Measurements from ENCODE around the gene LGALS4. TPM values are rescaled to one million over a fixed set of nuclear protein-coding genes. Genes with fewer than 3 reads are reported as not detected.
A peak's percentile ranks its signal among the peaks of the same experiment; 100 is the strongest.
"Not testable (repeated sequence)": the region's sequence is repeated elsewhere in the genome, so short reads cannot be mapped to it uniquely, and the experiment has no call there.

LGALS4 gene
- total RNA-seq, 1 experiment from 2014 or later = 0.54 TPM

DNA sequence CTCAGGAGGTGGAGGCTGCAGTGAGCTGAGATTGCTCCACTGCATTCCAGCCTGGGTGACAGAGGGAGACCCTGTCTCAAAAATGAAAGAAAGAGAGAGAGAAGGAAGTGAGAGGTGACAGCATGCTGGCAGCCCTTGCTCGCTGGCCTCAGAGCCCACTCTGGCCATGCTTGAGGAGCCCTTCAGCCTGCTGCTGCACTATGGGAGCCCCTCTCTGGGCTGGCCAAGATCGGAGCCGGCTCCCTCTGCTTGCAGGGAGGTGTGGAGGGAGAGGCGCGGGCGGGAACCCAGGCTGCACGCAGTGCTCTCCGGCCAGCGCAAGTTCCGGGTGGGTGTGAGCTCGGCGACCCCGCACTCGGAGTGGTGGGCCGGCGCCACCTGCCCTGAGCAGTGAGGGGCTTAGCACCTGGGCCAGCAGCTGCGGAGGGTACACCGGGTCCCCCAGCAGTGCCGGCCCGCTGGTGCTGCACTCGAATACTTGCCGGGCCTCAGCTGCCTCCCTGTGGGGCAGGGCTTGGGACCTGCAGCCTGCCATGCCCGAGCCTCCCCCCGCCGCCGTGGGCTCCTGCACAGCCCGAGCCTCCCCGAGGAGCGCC is 8.6 kb upstream of the LGALS4 start:
- DNase-seq (ENCODE audit: low spot score) = not testable (repeated sequence)

DNA sequence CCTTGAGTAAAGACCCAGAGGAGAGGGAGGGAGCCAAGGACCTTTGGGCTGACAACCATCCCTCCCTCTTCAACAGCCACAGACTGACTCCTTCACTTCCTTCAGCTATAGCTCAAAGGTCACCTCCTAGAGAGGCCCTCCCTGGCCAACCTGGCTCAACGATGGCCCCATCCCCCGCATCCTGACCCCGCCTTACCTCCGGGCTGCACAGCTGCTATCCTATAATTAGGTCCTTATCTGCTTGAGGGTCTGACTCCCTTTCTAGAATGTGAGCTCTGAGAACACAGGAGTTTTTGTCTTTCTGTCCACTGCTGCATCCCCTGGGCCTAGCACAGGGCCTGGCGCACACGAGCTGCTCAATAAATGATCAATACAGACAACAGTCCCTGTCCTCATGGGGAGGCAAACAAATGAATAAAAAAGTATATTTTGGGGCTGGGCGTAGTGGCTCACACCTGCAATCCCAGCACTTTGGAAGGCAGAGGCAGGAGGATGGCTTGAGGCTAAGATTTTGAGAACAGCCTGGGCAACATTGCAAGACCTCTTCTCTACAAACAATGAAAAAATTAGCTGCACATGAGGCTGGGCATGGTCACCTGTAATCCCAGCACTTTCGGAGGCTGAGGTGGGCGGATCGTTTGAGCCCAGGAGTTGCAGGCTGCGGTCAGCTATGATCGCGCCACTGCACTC is 6.6 kb upstream of the LGALS4 start:
- no peak for DNase-seq (ENCODE audit: low spot score)

DNA sequence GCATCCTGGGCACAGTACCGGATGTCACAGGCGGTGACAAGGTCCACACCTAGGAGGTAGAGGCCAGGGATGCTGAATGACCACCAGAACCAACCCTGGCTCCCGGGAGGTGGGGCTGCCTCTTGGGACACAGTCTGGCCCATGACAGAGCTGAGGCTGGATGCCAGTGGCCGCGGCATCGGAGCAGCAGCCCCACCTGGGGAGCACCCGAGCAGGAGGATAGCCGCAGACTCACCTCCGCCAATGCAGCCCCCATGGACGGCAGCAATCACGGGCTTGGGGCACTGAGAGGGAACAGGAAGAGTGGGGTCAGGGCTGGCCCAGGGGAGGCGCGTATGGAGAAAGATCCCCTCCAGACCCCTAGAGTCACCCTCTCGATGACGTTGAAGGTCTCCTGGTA is 4.3 kb upstream of the LGALS4 start:
- DNase-seq (ENCODE audit: low spot score) = no peak

- no peak for DNase-seq (ENCODE audit: low spot score)
Measured at GRCh38 chr19:38816131-38816750, 3.5 kb upstream of the LGALS4 start.

DNA sequence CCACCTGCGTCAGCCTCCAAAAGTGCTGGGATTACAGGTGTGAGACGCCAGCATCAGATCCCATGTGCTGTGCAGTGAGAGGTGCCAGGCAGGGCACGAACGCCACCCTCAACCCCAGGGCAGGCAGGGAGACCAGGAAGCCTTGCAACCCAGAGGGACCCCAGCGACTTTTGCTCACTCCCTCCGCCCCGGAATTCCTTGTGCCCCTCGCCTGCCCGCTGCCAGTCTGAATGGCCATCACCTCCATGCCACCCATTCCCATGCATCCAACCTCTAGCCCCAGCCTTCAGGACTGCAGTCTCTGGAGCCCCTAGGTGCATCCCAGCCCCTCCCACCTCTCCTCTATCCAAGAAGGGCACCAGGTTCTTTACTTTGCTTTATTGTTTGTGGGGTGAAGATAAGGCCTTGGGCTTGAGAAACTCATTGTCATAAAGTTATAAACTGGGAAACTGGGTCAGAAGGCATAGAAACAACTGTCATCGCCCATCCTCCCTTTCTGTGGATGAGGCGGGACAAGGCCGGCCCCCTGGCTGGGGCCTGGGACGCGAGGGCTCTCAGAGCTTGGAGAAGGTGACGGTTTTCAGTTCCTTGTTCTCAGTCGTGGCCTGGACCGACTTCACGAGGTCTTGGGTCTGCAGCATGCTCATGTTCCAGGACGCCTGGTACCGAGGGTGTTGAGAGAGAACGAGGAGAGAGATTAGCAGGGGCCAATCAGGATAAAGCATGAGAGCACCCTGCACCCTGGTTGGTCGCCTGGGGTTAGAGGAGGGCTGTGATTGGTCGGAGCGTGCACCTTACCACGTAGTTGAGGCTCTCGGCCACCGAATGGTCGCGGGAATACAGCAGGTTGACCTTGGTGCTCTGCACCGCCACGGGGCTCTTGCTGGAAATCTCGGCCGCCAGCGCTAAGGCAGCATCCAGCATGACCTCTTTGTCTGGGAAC is 2.6 kb upstream of the LGALS4 start:
- no peak for DNase-seq (ENCODE audit: low spot score)

GRCh38 chr19:38813932-38814331 is 1.2 kb upstream of the LGALS4 start:
- not testable (repeated sequence) for DNase-seq (ENCODE audit: low spot score)

- DNase-seq (ENCODE audit: low spot score) = no peak
Measured at GRCh38 chr19:38813323-38813722, 578 bp upstream of the LGALS4 start.

GRCh38 chr19:38812009-38812840 is 520 bp downstream of the LGALS4 start:
- DNase-seq (ENCODE audit: low spot score) = no peak

DNA sequence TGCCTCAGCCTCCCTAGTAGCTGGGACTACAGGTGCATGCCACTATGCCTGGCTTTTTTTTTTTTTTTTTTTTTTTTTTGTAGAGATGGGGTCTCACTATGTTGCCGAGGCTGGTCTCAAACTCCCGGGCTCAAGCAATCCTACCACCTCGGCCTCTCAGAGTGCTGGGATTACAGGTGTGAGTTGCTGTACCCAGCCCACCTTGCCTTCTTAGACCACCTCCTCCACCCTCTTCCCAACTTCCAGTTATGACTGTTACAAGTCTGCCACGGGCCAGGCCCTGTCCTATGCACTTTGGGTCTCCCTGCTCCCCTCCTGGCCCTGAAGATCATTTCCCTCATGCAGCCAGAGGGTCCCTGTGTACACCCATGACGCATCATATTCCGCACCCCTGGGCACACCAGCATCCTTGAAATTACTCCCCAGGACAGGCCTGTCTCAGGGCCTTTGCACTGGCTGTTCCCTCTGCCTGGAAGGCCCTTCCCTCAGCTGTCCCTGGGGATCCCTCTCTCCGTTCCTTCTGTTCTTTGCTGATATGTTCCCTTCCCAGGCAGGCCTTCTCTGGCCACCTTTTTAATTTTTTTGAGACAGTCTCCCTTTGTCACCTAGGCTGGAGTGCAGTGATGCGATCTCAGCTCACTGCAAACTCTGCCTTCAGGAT is 3.0 kb downstream of the LGALS4 start:
- no peak for DNase-seq (ENCODE audit: low spot score)

DNA sequence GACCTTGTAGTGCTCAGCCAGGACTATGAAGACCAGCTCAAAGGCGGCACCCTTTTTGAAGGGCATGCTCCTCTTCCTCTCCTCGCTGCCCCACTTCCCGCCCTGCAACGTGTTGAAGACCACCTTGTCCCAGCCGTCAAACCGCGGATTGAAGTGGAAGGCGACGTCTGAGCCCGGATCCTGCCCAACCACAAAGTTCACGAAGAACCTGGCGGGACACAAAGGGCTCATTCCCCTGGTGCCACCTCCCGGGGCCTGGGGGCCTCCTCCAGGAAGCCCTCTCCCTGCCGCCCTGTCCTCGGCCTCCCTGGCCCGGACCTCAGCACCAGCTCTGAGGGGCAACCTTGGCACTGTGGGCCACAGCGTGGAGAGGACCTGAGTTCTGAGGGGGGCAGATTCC is 4.0 kb downstream of the LGALS4 start:
- DNase-seq (ENCODE audit: low spot score) = no peak

GRCh38 chr19:38807374-38808098 is 5.2 kb downstream of the LGALS4 start:
- not testable (repeated sequence) for DNase-seq (ENCODE audit: low spot score)

DNA sequence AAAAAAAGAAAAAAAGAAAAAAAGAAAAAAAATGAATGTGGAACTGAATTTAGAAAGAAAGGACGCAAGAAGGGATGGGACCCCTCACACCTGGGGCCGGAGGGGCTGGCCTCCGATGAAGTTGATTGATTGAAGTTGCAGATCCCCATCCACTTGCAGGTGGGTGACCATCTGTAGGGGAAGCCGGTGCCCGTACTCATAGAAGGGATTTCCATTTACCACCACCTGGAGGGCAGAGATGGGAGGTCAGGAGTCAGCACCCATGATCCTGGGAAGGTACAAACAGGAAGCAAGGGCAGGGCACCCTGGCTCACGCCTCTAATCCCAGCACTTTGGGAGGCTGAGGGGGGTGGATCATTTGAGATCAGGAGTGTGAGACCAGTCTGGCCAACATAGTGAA is 6.4 kb downstream of the LGALS4 start:
- DNase-seq (ENCODE audit: low spot score) = no peak

GRCh38 chr19:38805180-38805579 is 7.6 kb downstream of the LGALS4 start:
- no peak for DNase-seq (ENCODE audit: low spot score)

- no peak for DNase-seq (ENCODE audit: low spot score)
Measured at GRCh38 chr19:38803543-38803942, 9.2 kb downstream of the LGALS4 start.

DNA sequence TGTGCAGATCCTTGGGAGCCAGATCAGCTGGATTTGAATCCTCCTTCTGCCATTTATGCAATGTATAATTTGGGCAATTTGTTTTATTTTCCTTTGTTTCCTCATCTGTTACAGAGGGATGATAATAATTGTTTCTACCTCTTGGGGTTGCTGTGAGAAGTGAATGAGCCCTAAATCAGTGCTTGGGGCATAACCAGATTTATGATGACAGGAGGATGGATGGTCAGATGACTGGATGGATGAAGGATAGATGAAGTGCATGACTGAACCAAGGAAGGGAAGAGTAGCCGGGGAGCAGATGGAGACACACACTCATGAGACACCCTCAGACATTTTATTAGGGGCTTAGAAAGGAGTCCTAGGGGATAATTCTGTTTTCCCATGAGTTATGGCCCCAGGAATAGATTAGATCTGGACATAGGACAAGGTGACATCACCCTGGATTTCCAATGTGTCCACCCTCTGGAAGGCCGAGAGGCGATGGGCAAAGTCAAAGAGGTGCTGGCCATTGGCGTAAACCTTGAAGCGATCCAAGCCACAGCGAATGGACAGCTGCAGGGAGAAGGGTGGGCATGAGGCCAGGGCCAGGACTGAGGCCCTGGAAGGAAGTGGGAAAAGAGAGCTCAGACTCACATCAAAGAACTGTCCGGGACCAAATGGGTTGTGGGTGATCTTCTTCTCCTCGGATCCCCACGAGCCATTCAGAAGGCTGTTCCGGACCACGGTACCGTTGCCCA is 11.2 kb downstream of the LGALS4 start:
- no peak for DNase-seq (ENCODE audit: low spot score)

DNA sequence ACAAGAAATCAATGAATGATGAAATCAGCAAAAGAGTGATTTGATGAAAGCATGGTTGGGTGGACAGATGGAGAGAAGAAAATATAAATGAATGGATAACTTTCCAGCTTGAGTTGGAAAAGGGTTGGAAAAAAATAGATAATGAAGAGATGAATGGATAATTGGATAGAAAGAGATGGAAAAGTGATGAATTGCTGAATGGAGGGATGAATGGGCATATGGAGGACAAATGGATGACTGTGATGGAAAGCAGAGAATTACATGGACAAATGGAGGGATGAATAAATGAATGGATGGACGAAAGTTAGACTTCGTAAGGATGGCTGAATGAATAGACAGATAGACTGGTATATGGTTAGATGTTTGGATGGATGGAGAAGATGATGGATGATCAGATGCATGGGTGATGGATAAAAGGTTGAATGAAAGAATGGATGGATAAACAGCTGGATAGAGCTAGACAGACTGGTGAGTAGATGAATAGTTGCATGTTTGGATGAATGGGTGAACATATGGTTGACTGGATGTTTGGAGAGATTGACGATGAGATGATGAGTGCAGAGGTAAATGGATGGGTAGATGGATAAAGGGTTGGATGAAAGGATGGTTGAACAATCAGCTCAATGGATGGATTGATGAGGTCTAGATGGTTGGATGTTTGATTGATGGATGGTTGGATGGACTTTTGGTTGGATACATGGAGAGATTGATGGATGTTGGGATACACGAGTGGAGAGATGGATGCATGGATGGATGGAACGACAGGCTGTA is 12.0 kb downstream of the LGALS4 start:
- DNase-seq (ENCODE audit: low spot score) = no peak

- peak; percentile 73 for DNase-seq (ENCODE audit: low spot score)
Measured at GRCh38 chr19:38799104-38799503, 13.6 kb downstream of the LGALS4 start.

DNA sequence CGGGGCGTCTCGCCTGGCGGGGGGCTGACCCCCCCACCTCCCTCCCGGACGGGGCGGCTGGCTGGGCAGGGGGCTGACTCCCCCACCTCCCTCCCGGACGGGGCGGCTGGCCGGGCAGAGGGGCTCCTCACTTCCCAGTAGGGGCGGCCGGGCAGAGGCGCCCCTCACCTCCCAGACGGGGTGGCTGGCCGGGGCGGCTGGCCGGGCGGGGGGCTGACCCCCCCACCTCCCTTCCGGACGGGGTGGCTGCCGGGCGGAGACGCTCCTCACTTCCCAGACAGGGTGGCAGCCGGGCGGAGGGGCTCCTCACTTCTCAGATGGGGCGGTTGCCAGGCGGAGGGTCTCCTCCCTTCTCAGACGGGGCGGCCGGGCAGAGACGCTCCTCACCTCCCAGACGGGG is 15.0 kb downstream of the LGALS4 start:
- not testable (repeated sequence) for DNase-seq (ENCODE audit: low spot score)

DNA sequence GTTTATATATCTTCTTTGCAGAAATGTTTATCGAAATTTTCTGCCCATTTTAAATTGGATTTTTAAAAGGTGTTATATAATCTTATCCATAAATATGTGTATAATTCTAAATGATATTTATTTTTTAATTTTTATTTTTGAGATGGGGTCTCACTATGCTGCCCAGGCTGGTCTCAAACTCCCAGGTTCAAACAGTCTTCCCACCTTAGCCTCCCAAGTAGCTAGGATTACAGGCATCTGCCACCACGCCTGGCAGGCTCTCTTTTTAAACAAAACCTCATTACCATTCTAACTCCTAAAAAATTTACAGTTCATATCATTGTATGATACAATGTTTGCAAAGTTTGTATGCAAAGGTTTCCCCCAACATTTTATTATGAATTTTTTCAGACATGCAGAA is 16.6 kb downstream of the LGALS4 start:
- DNase-seq (ENCODE audit: low spot score) = no peak

All from H4 (cell line).